Astrocyte (in vitro differentiated cells and primary cell): ENCODE results near the gene COBL. TPM values are rescaled to one million over a fixed set of nuclear protein-coding genes. Genes with fewer than 3 reads are reported as not detected.

Experiments used
- DNase-seq: peaks from one replicate; pipeline ENCODE4 v3.0.0-alpha.2; 2010; ENCODE audit warnings: low read depth
- FAIRE-seq: peaks from 2 replicates; lab custom pipeline; 2011; peaks lifted over from hg19 to GRCh38; lab: Jason Lieb, UNC
- H2AFZ ChIP-seq: 2 replicates; pipeline ENCODE4 v1.6.0; 2012; ENCODE audit warnings: low read depth, low read length, inconsistent platforms
- H3K27ac ChIP-seq: 2 replicates; pipeline ENCODE4 v1.5.1; 2011; ENCODE audit warnings: low read depth, low read length, inconsistent platforms
- H3K27me3 ChIP-seq: 2 replicates; pipeline ENCODE4 v1.6.0; 2011; ENCODE audit warnings: low read length, inconsistent platforms; ENCODE audit not compliant: insufficient read depth
- H3K36me3 ChIP-seq: 2 replicates; pipeline ENCODE4 v1.5.1; 2011; ENCODE audit warnings: low read length, inconsistent platforms; ENCODE audit not compliant: insufficient read depth
- H3K4me1 ChIP-seq: 2 replicates; pipeline ENCODE4 v1.5.1; 2011; ENCODE audit warnings: low read length, inconsistent platforms; ENCODE audit not compliant: insufficient read depth
- H3K4me2 ChIP-seq: 2 replicates; pipeline ENCODE4 v1.6.0; 2012; ENCODE audit warnings: low read length, inconsistent platforms
- H3K4me3 ChIP-seq: 2 replicates; pipeline ENCODE4 v1.5.1; 2011; ENCODE audit warnings: low read depth, mild to moderate bottlenecking, low read length, inconsistent platforms; ENCODE audit not compliant: insufficient read depth
- H3K79me2 ChIP-seq: 2 replicates; pipeline ENCODE4 v1.6.0; 2012; ENCODE audit warnings: mild to moderate bottlenecking, low read length, inconsistent platforms; ENCODE audit not compliant: insufficient read depth
- H3K9ac ChIP-seq: 2 replicates; pipeline ENCODE4 v1.6.0; 2012; ENCODE audit warnings: mild to moderate bottlenecking, low read length, inconsistent platforms
- H3K9me3 ChIP-seq: 2 replicates; pipeline ENCODE4 v1.5.1; 2012; ENCODE audit warnings: low read depth, mild to moderate bottlenecking, low read length, inconsistent platforms; ENCODE audit not compliant: insufficient read depth
- H4K20me1 ChIP-seq: 2 replicates; pipeline ENCODE4 v1.6.0; 2012; ENCODE audit warnings: low read length, inconsistent platforms; ENCODE audit not compliant: insufficient read depth
- H3K27ac Mint-ChIP-seq: one replicate; pipeline ENCODE4 v1.8.0; 2021; ENCODE audit warnings: mild to moderate bottlenecking, mixed read lengths; ENCODE audit not compliant: unreplicated experiment
- H3K27me3 Mint-ChIP-seq: one replicate; pipeline ENCODE4 v1.8.0; 2021; ENCODE audit warnings: low read depth, mixed read lengths; ENCODE audit not compliant: unreplicated experiment
- H3K36me3 Mint-ChIP-seq: one replicate; pipeline ENCODE4 v1.8.0; 2021; ENCODE audit warnings: low read depth, mixed read lengths; ENCODE audit not compliant: unreplicated experiment
- H3K4me1 Mint-ChIP-seq: one replicate; pipeline ENCODE4 v1.8.0; 2021; ENCODE audit warnings: low read depth, mixed read lengths; ENCODE audit not compliant: unreplicated experiment
- H3K4me3 Mint-ChIP-seq: one replicate; pipeline ENCODE4 v1.8.0; 2021; ENCODE audit warnings: mild to moderate bottlenecking, moderate library complexity, mixed read lengths; ENCODE audit not compliant: unreplicated experiment
- H3K9me3 Mint-ChIP-seq: one replicate; pipeline ENCODE4 v1.8.0; 2021; ENCODE audit warnings: mild to moderate bottlenecking, mixed read lengths; ENCODE audit not compliant: unreplicated experiment
- CTCF ChIP-seq: IDR thresholded peaks from 2 replicates; pipeline ENCODE4 v1.5.1; 2011; ENCODE audit warnings: low read depth, mild to moderate bottlenecking, inconsistent platforms, low read length, moderate library complexity; ENCODE audit not compliant: insufficient read depth
- EZH2 ChIP-seq: IDR thresholded peaks from 2 replicates; pipeline ENCODE4 v1.6.1; 2012; ENCODE audit warnings: mild to moderate bottlenecking, low read length, inconsistent platforms; ENCODE audit not compliant: insufficient read depth
- total RNA-seq: library from RNA; stranded (reverse); gene quantifications from 2 replicates; pipeline ENCODE4 v1.2.1, GENCODE V29; 2021

Gene COBL
- total RNA-seq, 1 donor from 2014 or later = 6.4 TPM

GRCh38 chr7:51344406-51345138, 28.0 kb upstream of the COBL start:
- TF ChIP-seq CTCF (no peak), EZH2 (no peak)
- no peaks in the 10 kb centered on the region for H3K9me3 Mint-ChIP-seq
- H2AFZ ChIP-seq = no peak overlapping the region
- H3K27ac Mint-ChIP-seq = no peak overlapping the region
- H3K36me3 ChIP-seq = no peaks in the 10 kb centered on the region
- DNase-seq (no peak), FAIRE-seq (no peak)
- no peaks in the 10 kb centered on the region for H3K36me3 Mint-ChIP-seq
- H3K27me3 ChIP-seq = no peaks in the 10 kb centered on the region
- H3K4me2 ChIP-seq = no peak overlapping the region
- no peaks in the 10 kb centered on the region for H3K79me2 ChIP-seq
- H3K9me3 ChIP-seq = no peaks in the 10 kb centered on the region
- H3K27ac ChIP-seq = no peak overlapping the region
- H3K4me1 Mint-ChIP-seq = peaks cover under 1% of the 10 kb centered on the region
- peaks cover 2% of the 10 kb centered on the region for H3K27me3 Mint-ChIP-seq
- no peaks in the 10 kb centered on the region for H3K4me1 ChIP-seq
- H3K4me3 Mint-ChIP-seq = no peak overlapping the region
- H4K20me1 ChIP-seq = no peaks in the 10 kb centered on the region
- H3K4me3 ChIP-seq = no peak overlapping the region
- no peak overlapping the region for H3K9ac ChIP-seq

GRCh38 chr7:51340936-51341335, 24.3 kb upstream of the COBL start:
- TF ChIP-seq EZH2 = no peak
- TF ChIP-seq CTCF = no peak
- no peak overlapping the region for H3K9ac ChIP-seq
- no peaks in the 10 kb centered on the region for H3K36me3 ChIP-seq
- H3K27me3 Mint-ChIP-seq = peaks cover 2% of the 10 kb centered on the region
- no peak overlapping the region for H3K27ac ChIP-seq
- H3K4me1 ChIP-seq = no peaks in the 10 kb centered on the region
- no peak for FAIRE-seq
- H3K4me3 Mint-ChIP-seq = no peak overlapping the region
- no peaks in the 10 kb centered on the region for H3K27me3 ChIP-seq
- no peaks in the 10 kb centered on the region for H3K79me2 ChIP-seq
- no peaks in the 10 kb centered on the region for H3K9me3 Mint-ChIP-seq
- DNase-seq = no peak
- no peaks in the 10 kb centered on the region for H3K36me3 Mint-ChIP-seq
- H4K20me1 ChIP-seq = no peaks in the 10 kb centered on the region
- H3K4me2 ChIP-seq = no peak overlapping the region
- H2AFZ ChIP-seq = no peak overlapping the region
- H3K27ac Mint-ChIP-seq = no peak overlapping the region
- no peak overlapping the region for H3K4me3 ChIP-seq
- H3K9me3 ChIP-seq = no peaks in the 10 kb centered on the region
- no peaks in the 10 kb centered on the region for H3K4me1 Mint-ChIP-seq
